NCI-H748 (cell line): ENCODE measurements around the gene HCFC2.

Experiments
- DNase-seq: peaks from one replicate; lab custom pipeline; 2025; ENCODE audit not compliant: unreplicated experiment; lab: John Stamatoyannopoulos, UW

Gene HCFC2

GRCh38 chr12:104056419-104056972 is 7.8 kb upstream of the HCFC2 start:
- peak; percentile 62 for DNase-seq

- DNase-seq = peak; percentile 50
Measured at GRCh38 chr12:104057771-104058197, 6.5 kb upstream of the HCFC2 start.

GRCh38 chr12:104058802-104059201 is 5.5 kb upstream of the HCFC2 start:
- DNase-seq = no peak

GRCh38 chr12:104059963-104060362 is 4.4 kb upstream of the HCFC2 start:
- DNase-seq = no peak

GRCh38 chr12:104060791-104061190 is 3.5 kb upstream of the HCFC2 start:
- no peak for DNase-seq

- DNase-seq = no peak
Measured at GRCh38 chr12:104063712-104064030, 660 bp upstream of the HCFC2 start.

GRCh38 chr12:104064842-104065427 is 604 bp downstream of the HCFC2 start:
- peak; percentile 36 for DNase-seq

GRCh38 chr12:104072099-104072498 is 7.8 kb downstream of the HCFC2 start:
- no peak for DNase-seq

GRCh38 chr12:104073699-104074098 is 9.4 kb downstream of the HCFC2 start:
- DNase-seq = no peak

GRCh38 chr12:104079024-104079423 is 14.7 kb downstream of the HCFC2 start:
- DNase-seq = no peak

GRCh38 chr12:104080764-104081163 is 16.4 kb downstream of the HCFC2 start:
- no peak for DNase-seq

GRCh38 chr12:104083769-104084475 is 19.6 kb downstream of the HCFC2 start:
- DNase-seq = no peak

- DNase-seq = peak; percentile 3
Measured at GRCh38 chr12:104090685-104091084, 26.4 kb downstream of the HCFC2 start.

- DNase-seq = no peak
Measured at GRCh38 chr12:104091136-104091535, 26.8 kb downstream of the HCFC2 start.

GRCh38 chr12:104094284-104094683 is 30.0 kb downstream of the HCFC2 start:
- no peak for DNase-seq

GRCh38 chr12:104095289-104095688 is 31.0 kb downstream of the HCFC2 start:
- no peak for DNase-seq

GRCh38 chr12:104097954-104098353 is 33.6 kb downstream of the HCFC2 start:
- no peak for DNase-seq

GRCh38 chr12:104105461-104105860 is 41.1 kb downstream of the HCFC2 start:
- no peak for DNase-seq

- no peak for DNase-seq
Measured at GRCh38 chr12:104106965-104107364, 42.6 kb downstream of the HCFC2 start.

- peak; percentile 78 for DNase-seq
Measured at GRCh38 chr12:104108755-104109445, 44.6 kb downstream of the HCFC2 start.

- no peak for DNase-seq
Measured at GRCh38 chr12:104109446-104110271, 45.3 kb downstream of the HCFC2 start.
